ENCODE data around the gene KLF2.

Gene KLF2

GRCh38 chr19:16308081-16308480, 16.5 kb upstream of the KLF2 start:
- no peak for DNase-seq (ENCODE audit: low read depth)

GRCh38 chr19:16309643-16310042, 15.0 kb upstream of the KLF2 start:
- DNase-seq (ENCODE audit: low read depth): no peak

DNA sequence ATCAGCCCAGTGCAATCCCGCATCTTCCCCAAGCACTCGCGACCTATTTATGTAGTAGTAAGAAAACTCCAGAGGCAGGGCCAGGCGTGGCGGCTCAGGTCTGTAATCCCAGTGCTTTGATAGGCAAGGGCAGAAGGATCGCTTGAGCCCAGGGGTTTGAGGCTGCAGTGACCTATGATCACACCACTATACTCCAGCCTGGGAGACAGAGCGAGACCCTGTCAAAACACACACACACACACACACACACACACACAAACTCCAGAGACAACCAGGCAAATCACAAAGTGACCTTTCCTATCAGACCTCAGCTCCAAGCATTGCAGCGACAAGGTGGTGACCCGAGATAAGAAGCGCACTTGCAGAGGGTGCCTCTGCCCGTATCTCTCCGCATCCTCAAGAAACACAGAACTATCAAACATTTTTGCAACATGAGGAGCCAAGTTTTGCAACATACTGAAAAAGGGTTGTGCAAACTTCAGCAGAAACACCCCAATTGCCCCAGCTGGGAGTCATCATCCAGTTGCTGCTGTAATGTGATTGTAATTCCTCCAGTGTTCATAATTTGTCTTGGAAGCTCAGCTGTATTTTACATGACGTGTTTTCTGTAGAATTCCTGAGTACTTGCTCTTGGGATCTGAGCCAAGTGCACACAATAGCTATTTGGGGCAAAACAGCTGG, 8.7 kb upstream of the KLF2 start:
- no peak for DNase-seq (ENCODE audit: low read depth)

DNA sequence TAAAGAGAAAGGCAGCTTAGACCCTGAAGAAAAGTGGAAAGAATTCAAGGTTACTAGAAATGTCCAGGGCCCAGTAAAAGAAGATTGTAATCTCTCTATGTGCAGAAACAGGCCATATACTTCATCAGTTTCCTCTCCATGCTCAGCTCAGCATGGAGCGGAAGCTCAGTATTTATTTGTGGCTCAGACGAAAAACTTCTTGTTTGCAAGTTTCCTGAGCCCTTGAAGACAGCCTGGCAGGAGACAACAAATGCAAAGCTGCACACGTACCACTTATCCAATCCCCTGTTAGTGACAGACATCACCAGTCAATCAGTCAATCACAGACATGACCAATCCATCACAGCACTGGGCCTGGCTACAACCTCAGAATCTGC, 8.1 kb upstream of the KLF2 start:
- no peak for DNase-seq (ENCODE audit: low read depth)

DNA sequence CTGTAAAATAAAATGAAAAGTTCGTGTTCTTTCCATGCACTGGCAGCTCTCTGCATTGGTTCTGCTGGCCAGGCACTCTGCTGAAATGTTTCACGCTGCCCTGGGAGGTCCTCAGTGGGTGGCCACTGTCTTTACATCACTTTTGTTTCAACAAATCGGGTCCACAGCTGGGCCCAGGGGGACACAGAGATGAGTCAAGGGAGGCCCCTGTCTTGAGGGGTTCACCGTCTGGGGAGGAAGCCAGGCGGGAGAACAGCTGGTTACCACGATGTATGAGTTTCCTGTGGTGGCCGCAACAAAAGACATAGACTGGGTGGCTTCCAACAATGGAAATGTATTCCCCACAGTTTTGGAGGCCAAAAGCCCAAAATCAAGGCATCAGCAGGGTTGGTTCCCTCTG, 5.1 kb upstream of the KLF2 start:
- DNase-seq (ENCODE audit: low read depth): no peak

- no peak for DNase-seq (ENCODE audit: low read depth)
Measured at GRCh38 chr19:16320987-16321386, 3.6 kb upstream of the KLF2 start.

DNA sequence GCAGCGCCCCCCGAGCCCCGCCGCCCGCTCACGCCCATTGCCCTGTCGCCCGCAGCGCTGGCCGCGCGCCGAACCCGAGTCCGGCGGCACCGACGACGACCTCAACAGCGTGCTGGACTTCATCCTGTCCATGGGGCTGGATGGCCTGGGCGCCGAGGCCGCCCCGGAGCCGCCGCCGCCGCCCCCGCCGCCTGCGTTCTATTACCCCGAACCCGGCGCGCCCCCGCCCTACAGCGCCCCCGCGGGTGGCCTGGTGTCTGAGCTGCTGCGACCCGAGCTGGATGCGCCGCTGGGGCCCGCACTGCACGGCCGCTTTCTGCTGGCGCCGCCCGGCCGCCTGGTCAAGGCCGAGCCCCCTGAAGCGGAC, 518 bp downstream of the KLF2 start:
- no peak for DNase-seq (ENCODE audit: low read depth)

- no peak for DNase-seq (ENCODE audit: low read depth)
Measured at GRCh38 chr19:16325641-16326400, 1.2 kb downstream of the KLF2 start.

DNA sequence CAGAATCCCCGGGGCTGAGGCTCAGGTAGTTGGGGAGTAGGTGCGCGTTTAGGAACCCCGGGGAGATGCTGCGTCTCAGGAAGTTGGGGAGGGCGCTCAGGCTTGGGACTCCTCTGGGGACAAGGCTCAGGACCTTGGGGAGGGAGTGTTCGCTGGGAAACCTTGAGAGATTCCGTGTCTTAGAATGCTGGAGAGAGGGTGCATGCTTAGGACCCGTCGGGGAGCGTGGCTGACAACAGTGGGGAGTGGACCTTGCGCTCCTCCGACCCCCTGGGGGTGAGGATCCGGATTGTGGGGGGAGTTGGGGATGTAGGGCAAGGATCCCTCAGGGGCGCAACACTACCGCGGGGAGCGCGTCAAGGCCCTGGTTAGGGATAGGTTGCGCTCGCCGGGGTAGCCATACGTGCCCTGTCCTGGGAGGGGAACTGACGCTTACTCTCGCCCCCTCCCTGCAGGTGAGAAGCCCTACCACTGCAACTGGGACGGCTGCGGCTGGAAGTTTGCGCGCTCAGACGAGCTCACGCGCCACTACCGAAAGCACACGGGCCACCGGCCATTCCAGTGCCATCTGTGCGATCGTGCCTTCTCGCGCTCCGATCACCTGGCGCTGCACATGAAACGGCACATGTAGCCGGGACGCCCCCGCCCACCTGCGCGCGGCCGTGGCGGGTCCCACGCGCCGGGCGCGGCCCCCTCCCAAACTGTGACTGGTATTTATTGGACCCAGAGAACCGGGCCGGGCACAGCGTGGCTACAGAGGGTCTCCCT, 2.0 kb downstream of the KLF2 start:
- DNase-seq (ENCODE audit: low read depth): no peak

- no peak for DNase-seq (ENCODE audit: low read depth)
Measured at GRCh38 chr19:16327169-16327475, 2.5 kb downstream of the KLF2 start.

DNA sequence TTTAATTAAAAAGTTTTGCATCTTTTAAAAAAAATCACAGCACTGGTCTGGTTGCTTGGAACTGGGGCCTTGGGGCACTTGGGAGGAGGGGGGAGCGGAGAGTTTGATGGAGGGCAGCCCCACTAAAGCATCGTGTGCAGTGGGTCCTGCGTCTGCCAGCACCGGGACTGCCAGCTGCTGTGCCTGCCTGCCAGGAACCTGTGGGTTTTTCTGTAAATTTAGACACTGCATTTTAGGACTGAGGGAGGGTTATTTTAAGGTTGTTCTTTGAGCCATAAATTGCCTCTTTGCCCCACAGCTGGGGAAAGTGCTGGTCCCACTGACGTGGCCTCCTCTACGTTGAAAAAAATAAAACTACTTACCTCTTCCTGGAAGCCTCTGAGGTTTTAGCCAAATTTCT, 2.9 kb downstream of the KLF2 start:
- DNase-seq (ENCODE audit: low read depth): no peak

GRCh38 chr19:16327911-16328823, 3.5 kb downstream of the KLF2 start:
- no peak for DNase-seq (ENCODE audit: low read depth)

GRCh38 chr19:16328824-16329482, 4.3 kb downstream of the KLF2 start:
- no peak for DNase-seq (ENCODE audit: low read depth)

DNA sequence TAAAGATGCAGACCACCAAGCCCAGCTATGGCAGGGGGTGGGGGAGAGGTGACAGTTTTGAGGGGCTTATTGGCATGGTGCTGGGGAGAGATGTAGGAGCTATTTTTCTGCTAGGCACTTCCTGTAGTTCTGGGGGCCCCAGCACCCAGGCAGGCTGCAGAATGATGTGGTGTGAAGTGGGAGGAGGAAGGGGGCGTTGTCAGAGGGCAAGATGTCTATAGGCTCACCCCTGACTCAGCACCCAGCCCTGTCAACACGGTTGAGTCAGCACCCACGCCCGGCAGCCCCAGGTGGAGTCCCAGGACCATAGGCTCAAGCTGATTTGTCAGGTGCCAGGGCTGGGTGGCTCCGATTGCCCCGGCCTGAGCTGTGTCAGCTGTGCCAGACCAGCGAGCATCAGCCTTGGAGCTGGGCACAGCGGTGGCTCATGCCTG, 5.8 kb downstream of the KLF2 start:
- peak; percentile 62 for DNase-seq (ENCODE audit: low read depth)

DNA sequence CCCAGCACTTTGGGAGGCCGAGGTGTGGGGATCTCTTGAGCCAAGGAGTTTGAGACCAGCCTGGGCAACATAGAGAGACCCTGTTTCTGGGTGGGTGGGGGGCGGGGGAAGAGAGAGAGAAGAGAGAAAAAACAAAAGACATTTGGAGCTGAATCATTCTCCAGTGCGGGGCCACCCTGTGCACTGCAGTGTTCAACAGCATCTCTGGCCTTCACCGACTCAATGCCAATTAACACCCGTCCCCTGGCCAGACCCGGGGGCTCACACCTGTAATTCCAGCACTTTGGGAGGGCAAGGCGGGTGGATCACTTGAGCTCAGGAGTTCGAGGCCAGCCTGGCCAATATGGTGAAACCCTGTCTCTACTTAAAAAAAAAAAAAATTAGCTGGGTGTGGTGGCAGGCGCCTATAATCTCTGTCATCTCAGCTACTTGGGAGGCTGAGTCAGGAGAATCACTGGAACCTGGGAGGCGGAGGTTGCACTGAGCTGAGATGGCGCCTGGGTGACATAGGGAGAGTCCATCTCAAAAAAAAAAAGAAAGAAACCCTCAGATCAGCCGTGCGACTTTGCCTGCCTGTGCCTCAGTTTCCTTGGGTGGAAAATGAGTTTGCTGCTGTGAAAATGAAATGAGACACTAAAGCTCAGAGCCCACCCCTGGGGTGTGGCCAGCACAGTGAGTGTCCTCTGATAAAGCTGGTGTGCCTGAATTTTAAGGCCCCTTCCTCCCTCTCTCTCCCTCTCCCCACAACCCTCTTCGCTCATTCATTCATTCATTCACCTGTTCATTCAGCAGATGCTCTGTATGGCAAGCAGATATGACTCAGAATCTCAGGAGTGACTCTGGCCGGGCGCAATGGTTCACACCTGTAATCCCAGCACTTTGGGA, 6.4 kb downstream of the KLF2 start:
- no peak for DNase-seq (ENCODE audit: low read depth)

DNA sequence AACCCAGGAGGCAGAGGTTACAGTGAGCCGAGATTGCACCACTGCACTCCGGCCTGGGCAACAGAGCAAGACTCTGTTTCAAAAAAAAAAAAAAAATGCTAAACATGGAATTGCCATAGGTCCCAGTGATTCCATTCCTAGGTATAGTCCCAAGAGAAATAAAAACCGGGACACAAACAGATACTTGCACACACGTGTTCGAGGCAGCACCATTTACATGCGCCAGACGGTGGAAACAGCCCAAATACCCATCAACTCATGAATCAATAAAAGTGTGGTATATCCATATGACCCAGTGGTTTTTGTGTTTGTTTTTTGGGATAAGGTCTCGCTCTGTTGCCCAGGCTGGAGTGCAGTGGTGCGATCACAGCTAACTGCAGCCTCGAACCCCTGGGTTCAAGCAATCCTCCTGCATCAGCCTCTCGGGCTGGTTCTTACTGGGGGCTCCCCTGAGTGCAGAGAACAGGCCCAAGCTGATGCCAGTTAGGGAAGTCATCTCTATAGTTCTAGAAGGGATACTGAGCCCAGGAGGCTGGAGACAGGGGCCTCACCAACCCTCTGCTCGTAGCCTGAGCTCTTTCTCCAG, 8.5 kb downstream of the KLF2 start:
- no peak for DNase-seq (ENCODE audit: low read depth)

GRCh38 chr19:16334411-16334810, 9.8 kb downstream of the KLF2 start:
- no peak for DNase-seq (ENCODE audit: low read depth)

DNA sequence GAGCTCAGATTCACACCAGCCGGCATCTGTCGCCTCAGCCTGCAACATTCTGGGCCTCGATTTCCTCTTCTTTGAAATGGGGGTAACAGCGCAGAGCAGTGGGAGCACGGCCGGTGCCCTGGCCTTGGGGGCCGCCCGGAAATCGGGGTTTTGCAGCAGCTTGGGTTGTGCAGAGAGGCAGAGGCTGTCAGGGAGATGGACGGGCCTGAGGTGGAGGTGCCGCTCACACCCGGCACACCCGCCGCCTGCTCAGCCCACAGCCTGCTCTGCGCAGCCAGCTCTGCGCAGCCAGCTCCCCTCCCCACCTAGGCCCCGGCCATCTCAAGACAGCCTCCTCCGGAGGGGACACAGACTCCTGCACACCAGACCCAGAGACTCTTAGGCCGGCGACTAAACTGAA, 10.6 kb downstream of the KLF2 start:
- DNase-seq (ENCODE audit: low read depth): no peak

DNA sequence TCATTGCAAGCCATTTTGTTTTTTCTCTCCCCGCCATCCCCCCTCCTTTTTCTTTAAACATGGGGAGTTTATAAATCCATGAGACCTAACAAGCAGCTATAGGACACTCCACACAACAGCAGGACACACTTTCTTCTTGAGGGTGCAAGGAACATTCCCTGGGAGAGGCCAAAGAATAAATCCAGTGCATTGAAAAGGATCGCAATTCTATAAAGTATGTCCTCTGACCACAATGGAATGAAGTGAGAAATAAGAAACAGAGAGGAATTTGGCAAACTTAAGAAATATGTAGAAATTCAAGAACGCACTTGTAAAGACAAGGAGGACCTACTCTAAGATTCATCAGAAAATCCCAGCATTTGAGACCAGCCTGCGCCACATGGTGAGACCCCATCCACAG, 11.9 kb downstream of the KLF2 start:
- DNase-seq (ENCODE audit: low read depth): no peak

- DNase-seq (ENCODE audit: low read depth): no peak
Measured at GRCh38 chr19:16337809-16338469, 13.3 kb downstream of the KLF2 start.

All from stimulated activated CD8-positive, alpha-beta memory T cell treated with anti-CD3 and anti-CD28 coated beads, Interleukin-15, amount 100 ng/mL, for 24 hours (primary cell).